Colonic mucosa (tissue), 4 donors: ENCODE measurements around the gene PKP3. TPM values are rescaled to one million over a fixed set of nuclear protein-coding genes. Genes with fewer than 3 reads are reported as not detected.
"Not testable (repeated sequence)": the region's sequence is repeated elsewhere in the genome, so short reads cannot be mapped to it uniquely, and the experiment has no call there.

ENCODE experiments used
- DNase-seq: peaks from one replicate; pipeline ENCODE4 v3.0.0-alpha.2; 2020
- H3K27ac ChIP-seq: fragments of 200-600 bp; one replicate; pipeline ENCODE4 v1.8.0; 2021
- H3K27me3 ChIP-seq: fragments of 200-600 bp; one replicate; pipeline ENCODE4 v1.8.0; 2021
- H3K36me3 ChIP-seq: fragments of 200-600 bp; one replicate; pipeline ENCODE4 v1.8.0; 2021
- H3K4me1 ChIP-seq: fragments of 200-600 bp; one replicate; pipeline ENCODE4 v1.8.0; 2021; ENCODE audit warnings: mild to moderate bottlenecking
- H3K4me3 ChIP-seq: fragments of 200-600 bp; one replicate; pipeline ENCODE4 v1.8.0; 2021
- H3K9ac ChIP-seq, 2 donors: one replicate each; pipeline ENCODE4 v1.7.0; 2013; ENCODE audit warnings: control low read depth in 2 of 2, low read depth in 2 of 2, low read length in 2 of 2
- H3K9me3 ChIP-seq: fragments of 200-600 bp; one replicate; pipeline ENCODE4 v1.8.0; 2021
- CTCF ChIP-seq: fragments of 200-600 bp; IDR thresholded peaks from one replicate; pipeline ENCODE4 v1.8.0; 2022; ENCODE audit warnings: antibody characterized with exemption, mild to moderate bottlenecking
- intact Hi-C: fragments of 100-400 bp; cut with DNase I; formaldehyde crosslinking; loops from one replicate; pipeline ENCODE4 v1.14.1; 2022
- total RNA-seq, 2 donors: library from RNA; stranded (reverse); fragmentation: NEBNext Ultra II Directional in 1 of 2; extraction: Animal tissue kit (Norgen Biotek cat#: 25700) in 1 of 2; gene quantifications; one replicate each; pipeline ENCODE4 v1.2.1, GENCODE V29; 2021
- donor health status: healthy.
- donor health status: DM: no; HTN: no; CAD: no.
- donor health status: DM: no; HTN: no; CAD: no.

PKP3 gene, protein sequence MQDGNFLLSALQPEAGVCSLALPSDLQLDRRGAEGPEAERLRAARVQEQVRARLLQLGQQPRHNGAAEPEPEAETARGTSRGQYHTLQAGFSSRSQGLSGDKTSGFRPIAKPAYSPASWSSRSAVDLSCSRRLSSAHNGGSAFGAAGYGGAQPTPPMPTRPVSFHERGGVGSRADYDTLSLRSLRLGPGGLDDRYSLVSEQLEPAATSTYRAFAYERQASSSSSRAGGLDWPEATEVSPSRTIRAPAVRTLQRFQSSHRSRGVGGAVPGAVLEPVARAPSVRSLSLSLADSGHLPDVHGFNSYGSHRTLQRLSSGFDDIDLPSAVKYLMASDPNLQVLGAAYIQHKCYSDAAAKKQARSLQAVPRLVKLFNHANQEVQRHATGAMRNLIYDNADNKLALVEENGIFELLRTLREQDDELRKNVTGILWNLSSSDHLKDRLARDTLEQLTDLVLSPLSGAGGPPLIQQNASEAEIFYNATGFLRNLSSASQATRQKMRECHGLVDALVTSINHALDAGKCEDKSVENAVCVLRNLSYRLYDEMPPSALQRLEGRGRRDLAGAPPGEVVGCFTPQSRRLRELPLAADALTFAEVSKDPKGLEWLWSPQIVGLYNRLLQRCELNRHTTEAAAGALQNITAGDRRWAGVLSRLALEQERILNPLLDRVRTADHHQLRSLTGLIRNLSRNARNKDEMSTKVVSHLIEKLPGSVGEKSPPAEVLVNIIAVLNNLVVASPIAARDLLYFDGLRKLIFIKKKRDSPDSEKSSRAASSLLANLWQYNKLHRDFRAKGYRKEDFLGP
- total RNA-seq, result 100 to 1,000 TPM; 167 to 247 TPM

DNA sequence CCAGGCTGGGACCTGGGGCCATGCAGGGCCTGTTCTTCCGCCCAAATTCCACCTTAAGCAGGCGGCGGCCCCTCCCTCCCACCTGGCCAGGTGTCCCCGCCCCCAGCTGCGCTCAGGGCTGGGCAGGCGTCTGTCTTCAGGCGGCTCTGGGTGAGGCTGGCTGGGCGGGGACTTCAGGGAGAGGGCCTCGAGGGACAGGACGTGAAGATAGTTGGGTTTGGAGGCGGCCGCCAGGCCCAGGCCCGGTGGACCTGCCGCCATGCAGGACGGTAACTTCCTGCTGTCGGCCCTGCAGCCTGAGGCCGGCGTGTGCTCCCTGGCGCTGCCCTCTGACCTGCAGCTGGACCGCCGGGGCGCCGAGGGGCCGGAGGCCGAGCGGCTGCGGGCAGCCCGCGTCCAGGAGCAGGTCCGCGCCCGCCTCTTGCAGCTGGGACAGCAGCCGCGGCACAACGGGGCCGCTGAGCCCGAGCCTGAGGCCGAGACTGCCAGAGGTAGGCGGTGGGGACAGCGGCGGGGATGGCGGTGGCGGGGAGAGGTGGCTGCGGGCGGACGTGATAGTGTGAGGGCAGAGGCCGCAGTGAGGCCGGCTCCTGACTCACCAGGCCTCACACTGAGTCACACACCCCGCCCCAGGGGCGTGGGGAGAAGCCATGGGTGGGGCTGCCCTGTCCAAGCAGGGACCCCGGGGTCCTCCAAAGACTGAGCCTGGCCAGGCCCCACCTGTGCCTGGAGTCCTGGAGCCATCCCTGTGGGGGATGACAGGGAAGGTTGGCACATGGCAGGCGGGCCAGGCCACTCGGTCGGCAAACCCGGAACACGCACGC lies at the start of gene PKP3:
TSS of gene PKP3 (plus strand) at position 176 of the 824 bp plus-strand sequence. CDS start at position 260, 84 bp downstream.
- TF ChIP-seq CTCF, result no peak
- Histone ChIP-seq H3K27ac (peak within 1 kb of the TSS; percentile 90), H3K27me3 (no peaks in the 10 kb centered on the region), H3K4me1 (no peaks in the 10 kb centered on the region), H3K9ac (peak within 1 kb of the TSS; percentile 73 to 86), H3K9me3 (no peaks in the 10 kb centered on the region), H3K4me3 (peak within 1 kb of the TSS; percentile 79), H3K36me3 (no peaks in the 10 kb centered on the region)
- DNase-seq, result peak; percentile 94
- intact Hi-C loops, result no loop called here

DNA sequence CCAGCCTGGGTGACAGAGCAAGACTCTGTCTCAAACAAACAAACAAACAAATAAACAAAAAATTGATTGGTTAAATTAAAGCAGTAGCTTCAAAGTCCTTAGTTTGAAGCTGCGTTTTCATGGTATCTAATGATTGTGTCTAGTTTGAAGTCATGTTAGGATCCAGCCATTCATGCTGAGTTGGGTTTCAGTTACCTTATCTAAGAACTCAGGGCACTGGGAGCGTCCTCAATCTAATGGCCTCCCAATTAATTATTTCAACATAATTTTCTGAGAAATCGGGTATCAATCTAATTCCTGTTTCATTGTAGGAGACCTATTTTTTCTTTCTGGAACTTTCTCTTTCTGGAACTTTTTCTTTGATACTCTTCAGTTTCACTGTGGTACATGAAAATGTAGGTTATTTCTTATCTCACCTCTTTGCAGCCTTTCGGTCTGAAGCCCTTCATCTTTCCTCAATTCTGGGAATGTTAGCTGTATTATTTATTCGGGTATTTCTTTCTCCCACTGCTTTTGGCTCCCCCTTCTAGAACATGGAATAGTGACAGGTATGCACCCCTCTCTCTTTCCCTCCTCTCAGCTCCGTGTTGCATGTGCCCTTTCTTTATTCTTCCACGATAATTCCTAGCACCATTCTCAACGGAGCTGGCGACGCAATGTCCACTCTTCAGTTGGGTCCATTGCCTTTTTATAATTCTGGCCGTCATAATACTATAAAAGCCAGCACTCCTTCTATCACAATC lies 49.0 kb upstream of the PKP3 start:
- H3K27ac ChIP-seq, result no peak overlapping the region
- intact Hi-C loops, result no loop called here
- TF ChIP-seq CTCF, result no peak

GRCh38 chr11:346529-346928 lies 47.5 kb upstream of the PKP3 start:
- Histone ChIP-seq H3K36me3 (no peaks in the 10 kb centered on the region), H3K9me3 (no peaks in the 10 kb centered on the region), H3K4me3 (no peak overlapping the region), H3K27me3 (no peaks in the 10 kb centered on the region), H3K9ac (no peak overlapping the region), H3K4me1 (no peaks in the 10 kb centered on the region), H3K27ac (no peak overlapping the region)
- no peak for TF ChIP-seq CTCF
- DNase-seq, result no peak
- intact Hi-C loops, result no loop called here

More for the DNA sequence above, 49.0 kb upstream of the PKP3 start:
- no peaks in the 10 kb centered on the region for H3K27me3 ChIP-seq
- H3K4me1 ChIP-seq, result no peaks in the 10 kb centered on the region
- no peaks in the 10 kb centered on the region for H3K36me3 ChIP-seq
- no peak for DNase-seq
- H3K4me3 ChIP-seq, result no peak overlapping the region
- H3K9me3 ChIP-seq, result no peaks in the 10 kb centered on the region
- no peak overlapping the region for H3K9ac ChIP-seq

DNA sequence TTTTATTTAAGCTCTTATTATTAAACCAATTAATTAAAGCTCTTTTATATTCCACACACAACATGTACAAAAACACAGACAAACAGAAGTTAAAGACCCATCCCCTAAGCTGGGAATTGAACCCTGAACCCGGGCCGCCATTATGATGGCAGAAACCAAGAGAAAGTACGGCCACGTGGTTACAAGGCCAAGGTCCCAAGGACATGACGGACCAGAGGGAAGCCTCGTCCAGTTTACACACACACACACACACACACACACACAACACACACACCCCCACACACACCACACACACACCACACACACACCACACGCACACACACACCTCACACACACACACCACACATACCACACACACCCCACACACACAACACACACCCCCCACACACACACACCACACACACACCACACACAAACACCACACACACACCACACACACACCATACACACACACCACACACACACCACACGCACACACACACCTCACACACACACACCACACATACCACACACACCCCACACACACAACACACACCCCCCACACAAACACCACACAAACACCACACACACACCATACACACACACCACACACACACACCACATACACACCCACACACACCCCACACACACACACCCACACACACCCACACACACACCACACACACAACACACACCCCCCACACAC lies 44.6 kb upstream of the PKP3 start:
- H3K4me3 ChIP-seq, intact Hi-C loops, DNase-seq: not testable (repeated sequence)

GRCh38 chr11:350033-350722 lies 43.8 kb upstream of the PKP3 start:
- intact Hi-C loops, H3K27ac ChIP-seq, H3K4me3 ChIP-seq, DNase-seq, H3K4me1 ChIP-seq, H3K9me3 ChIP-seq, H3K27me3 ChIP-seq, H3K36me3 ChIP-seq: not testable (repeated sequence)
- H3K9ac ChIP-seq, result peak overlapping the region in 1 of 2 donors; percentile 69

More for the DNA sequence above, 44.6 kb upstream of the PKP3 start:
- H3K9me3 ChIP-seq, H3K27me3 ChIP-seq, H3K9ac ChIP-seq, H3K36me3 ChIP-seq, H3K4me1 ChIP-seq, H3K27ac ChIP-seq: not testable (repeated sequence)
